Activated CD4-positive, alpha-beta T cell treated with anti-CD3 and anti-CD28 coated beads for 4 hours (primary cell): ENCODE data around the gene OGFOD3.

Experiments
- DNase-seq, 2 donors: peaks; one replicate each; pipeline ENCODE4 v3.0.0-alpha.2; 2020

OGFOD3 gene

GRCh38 chr17:82446124-82446523 lies 27.7 kb upstream of the OGFOD3 start:
- DNase-seq, result no peak

DNA sequence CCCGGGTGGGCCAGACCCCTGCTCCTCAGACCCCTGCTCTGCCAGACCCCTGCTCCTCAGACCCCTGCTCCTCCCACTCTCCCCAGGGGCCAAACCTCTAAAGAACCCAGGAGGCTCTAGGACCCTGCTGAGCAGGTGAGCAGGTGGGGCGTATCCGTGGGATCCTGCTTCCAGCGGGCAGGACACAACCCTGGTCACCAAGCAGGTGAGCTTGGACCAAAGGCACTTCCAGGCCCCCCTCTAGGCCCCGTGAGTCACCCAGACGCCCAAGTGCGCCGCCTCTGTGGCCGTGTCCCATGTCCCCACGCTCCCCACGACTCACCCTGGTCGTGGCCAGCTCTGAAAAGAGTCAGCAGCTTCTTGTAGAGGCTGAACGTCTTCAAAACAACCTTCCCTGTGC lies 27.2 kb upstream of the OGFOD3 start:
- DNase-seq, result no peak

GRCh38 chr17:82444941-82445521 lies 26.6 kb upstream of the OGFOD3 start:
- DNase-seq, result no peak

- no peak for DNase-seq
Measured at GRCh38 chr17:82444284-82444893, 26.0 kb upstream of the OGFOD3 start.

- no peak for DNase-seq
Measured at GRCh38 chr17:82443465-82444283, 25.3 kb upstream of the OGFOD3 start.

DNA sequence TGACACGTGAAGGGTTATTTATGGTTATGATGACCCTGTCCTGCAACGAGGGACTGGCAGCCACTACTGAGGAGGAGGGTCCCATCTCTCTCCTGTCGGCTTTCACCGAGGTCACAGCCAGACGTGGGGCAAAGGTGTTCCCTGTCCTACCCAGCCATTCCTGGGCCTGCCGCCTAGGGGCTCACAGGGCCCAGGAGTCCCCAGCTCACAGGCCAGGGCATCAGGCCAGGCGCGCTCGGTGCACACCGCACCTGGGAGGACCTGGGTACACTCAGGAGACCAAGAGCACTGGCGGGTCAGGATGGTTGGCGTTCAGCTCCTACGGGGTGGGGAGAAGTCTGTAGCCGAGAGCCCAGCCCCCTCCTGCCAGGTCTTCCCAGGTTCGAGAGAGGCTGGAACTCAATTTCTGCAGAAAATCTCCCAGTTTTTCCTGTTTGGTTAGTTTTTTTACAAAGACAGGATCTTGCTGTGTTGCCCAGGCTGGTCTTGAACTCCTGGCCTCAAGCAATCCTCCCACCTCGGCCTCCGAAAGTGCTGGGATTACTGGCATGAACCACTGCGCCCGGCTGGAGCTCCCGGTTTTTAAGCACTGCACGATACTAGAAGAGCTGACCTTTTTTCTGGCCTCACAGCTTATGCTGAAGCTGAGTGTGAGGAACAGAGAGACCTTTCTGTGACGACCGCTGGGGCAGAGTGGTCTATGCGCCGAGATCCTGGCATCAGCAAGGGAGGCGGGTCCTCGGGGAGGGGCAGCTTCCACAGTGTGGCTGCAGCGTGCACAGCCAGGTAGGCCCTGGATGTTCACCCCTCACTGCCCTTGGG lies 24.5 kb upstream of the OGFOD3 start:
- DNase-seq, result no peak

DNA sequence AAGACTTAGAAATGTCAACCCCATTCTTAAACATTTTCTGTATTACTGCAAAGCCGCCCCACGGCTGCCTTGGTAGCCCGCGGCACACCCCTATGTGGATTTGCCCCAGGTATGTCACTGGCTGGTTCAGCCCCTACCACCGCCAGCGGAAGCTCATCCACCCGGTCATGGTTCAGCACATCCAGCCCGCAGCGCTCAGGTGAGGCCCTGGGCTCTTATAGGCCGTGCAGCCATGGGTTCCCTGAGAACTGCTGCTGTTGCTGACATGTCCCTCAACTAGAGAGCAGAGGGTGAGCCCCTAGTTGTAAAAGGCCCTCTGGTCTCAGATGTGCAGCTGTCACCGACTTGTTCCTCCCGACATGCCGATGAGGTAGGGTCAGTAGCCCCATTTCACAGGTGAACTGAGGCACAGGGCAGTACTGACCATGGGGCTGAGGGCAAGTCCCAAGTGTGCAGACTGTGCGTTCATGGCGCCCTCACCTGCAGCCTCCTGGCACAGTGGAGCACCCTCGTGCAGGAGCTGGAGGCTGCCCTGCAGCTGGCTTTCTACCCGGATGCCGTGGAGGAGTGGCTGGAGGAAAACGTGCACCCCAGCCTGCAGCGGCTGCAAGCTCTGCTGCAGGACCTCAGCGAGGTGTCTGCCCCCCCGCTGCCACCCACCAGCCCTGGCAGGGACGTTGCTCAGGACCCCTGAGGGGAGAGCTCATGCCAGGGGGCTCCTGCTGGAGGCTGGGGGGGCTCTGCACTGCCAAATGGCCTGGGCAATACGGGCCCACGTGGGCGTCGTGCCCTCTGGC lies 23.5 kb upstream of the OGFOD3 start:
- DNase-seq, result no peak

DNA sequence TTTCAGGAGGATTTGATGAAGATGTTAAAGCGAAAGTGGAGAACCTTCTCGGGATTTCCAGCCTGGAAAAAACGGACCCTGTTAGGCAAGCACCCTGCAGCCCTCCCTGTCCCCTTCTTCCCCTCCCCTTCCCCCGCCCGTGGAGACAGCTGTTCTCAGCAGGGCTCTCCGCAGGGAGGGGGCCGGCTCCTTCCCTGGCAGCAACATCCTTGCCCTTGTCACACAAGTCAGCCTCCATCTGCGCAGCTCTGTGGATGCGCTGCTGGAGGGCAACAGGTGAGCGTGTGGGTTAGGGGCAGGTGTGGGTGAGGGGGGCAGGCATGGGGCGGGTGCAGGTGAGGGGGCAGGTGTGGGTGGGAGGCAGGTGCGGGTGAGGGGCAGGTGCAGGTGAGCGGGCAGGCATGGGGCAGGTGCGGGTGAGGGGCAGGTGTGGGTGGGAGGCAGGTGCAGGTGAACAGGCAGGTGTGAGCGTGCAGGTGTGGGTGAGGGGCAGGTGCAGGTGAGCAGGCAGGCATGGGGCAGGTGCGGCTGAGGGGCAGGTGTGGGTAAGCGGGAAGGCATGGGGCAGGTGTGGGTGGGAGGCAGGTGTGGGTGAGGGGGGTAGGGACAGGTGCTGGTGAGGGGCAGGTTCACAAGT lies 22.7 kb upstream of the OGFOD3 start:
- DNase-seq, result no peak

DNA sequence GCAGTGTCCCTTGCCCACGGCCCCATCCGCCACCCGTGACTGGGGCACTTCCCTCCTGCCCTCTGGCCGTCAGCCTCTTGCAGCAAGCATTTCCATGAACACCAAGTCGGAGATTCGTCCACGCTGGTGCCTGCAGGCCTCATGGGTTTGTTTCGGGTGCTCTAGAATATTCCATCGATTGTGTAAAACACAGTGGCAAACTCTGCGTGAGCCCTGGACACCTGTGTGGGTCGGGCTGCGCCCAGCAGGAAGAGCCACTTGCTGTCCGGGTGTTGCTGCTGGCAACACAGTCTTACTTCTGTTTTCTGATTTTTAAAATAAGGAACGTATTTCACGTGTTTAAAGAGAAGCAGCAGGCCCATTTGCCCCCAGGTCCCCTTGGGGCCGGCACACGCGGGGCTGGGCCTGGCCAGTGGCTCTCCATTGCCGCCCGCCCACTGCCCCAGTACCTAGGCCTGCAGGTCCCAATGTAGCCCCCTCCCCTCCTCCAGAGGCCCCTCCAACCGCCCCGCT lies 22.1 kb upstream of the OGFOD3 start:
- DNase-seq, result no peak

GRCh38 chr17:82439829-82440365 lies 21.5 kb upstream of the OGFOD3 start:
- DNase-seq, result no peak

GRCh38 chr17:82439194-82439828 lies 20.9 kb upstream of the OGFOD3 start:
- no peak for DNase-seq

DNA sequence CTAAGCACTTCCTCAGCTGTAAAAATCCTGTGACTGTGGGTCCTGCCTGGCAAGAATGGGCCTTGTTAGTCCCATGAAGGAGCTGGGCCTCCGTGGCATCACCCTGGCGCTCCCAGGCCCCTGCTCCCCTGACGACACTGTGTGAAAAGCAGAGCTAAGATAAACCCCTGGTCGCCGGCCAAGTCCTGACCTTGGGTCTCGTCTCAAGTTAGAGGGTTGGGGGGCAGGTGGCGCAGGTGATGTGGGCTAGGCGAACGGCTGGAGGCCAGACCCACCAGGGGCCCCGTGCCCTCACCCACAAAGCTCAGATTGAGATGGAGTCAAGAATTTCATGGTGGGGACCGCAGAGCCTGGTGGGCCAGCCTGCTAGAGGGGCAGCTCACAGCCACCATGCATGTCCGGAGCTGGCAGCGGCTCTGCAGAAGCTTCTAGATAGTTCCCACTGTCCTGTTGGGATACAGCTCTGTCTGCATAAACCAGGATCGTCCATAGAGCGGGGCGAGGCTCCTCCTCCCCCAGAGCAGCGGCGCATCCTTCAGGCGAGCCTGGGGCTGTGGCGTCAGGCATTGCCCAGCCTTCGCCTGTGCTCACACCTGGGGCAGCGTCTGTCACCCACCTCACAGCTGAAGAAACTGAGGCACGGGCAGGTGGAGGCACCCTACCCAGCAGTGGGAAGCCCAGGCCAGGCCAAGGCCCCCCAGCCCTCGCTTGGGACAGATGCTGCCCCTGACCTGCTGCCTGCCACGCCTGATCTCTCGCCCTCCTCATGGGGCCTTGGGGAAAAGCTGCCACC lies 20.2 kb upstream of the OGFOD3 start:
- DNase-seq, result no peak

GRCh38 chr17:82437325-82437668 lies 18.9 kb upstream of the OGFOD3 start:
- no peak for DNase-seq

- DNase-seq, result no peak
Measured at GRCh38 chr17:82436601-82437324, 18.4 kb upstream of the OGFOD3 start.

GRCh38 chr17:82435601-82436583 lies 17.5 kb upstream of the OGFOD3 start:
- DNase-seq, result no peak

GRCh38 chr17:82435103-82435502 lies 16.7 kb upstream of the OGFOD3 start:
- DNase-seq, result no peak

GRCh38 chr17:82434216-82434565 lies 15.8 kb upstream of the OGFOD3 start:
- no peak for DNase-seq

GRCh38 chr17:82433560-82434215 lies 15.3 kb upstream of the OGFOD3 start:
- no peak for DNase-seq
